ENCODE measurements around the gene PPIL1. TPM values are rescaled to one million over a fixed set of nuclear protein-coding genes. Genes with fewer than 3 reads are reported as not detected.

PPIL1 gene
- total and polyA plus RNA-seq, 2 donors (not counting 1 experiment from before 2014, with no cell fraction given), result 17.5 to 30.6 TPM

DNA sequence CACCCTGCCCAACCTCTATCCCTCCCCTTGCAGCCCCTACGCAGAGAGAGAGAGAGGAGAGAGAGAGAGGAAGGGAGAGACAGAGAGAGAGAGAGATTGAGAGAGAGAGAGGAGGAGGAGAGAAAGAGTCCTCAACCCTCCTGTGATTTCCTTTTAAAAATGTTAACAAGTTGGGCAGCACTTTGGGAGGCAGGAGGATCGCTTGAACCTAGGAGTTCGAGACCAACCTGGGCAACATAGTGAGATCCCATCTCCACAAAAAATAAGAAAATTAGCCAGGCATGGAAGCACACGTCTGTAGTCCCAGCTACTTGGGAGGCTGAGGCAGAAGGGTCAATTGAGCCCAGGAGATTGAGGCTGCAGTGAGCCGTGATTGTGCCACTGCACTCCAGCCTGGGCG, 65.4 kb downstream of the PPIL1 start:
- no peaks in the 10 kb centered on the region for H4K20me1 ChIP-seq (ENCODE audit: control insufficient read depth, extremely low read depth, insufficient read depth, low read length)
- H3K9ac ChIP-seq (ENCODE audit: insufficient read depth, low read length), result no peak overlapping the region
- no peaks in the 10 kb centered on the region for H3K4me1 ChIP-seq (ENCODE audit: control insufficient read depth, extremely low read depth, insufficient read depth, low read length)
- H3K9me3 ChIP-seq (ENCODE audit: control insufficient read depth, insufficient read depth, low read depth, low read length), result no peaks in the 10 kb centered on the region
- H3K27me3 ChIP-seq (ENCODE audit: control insufficient read depth, insufficient read depth, low read length), result peaks cover 20% of the 10 kb centered on the region
- no peak overlapping the region for H2AFZ ChIP-seq (ENCODE audit: low read length)
- no peak for TF ChIP-seq EZH2 (IDR thresholded peaks at IDR 0.05; ENCODE audit: low read length, missing control alignments)
- TF ChIP-seq, protein P1, sequence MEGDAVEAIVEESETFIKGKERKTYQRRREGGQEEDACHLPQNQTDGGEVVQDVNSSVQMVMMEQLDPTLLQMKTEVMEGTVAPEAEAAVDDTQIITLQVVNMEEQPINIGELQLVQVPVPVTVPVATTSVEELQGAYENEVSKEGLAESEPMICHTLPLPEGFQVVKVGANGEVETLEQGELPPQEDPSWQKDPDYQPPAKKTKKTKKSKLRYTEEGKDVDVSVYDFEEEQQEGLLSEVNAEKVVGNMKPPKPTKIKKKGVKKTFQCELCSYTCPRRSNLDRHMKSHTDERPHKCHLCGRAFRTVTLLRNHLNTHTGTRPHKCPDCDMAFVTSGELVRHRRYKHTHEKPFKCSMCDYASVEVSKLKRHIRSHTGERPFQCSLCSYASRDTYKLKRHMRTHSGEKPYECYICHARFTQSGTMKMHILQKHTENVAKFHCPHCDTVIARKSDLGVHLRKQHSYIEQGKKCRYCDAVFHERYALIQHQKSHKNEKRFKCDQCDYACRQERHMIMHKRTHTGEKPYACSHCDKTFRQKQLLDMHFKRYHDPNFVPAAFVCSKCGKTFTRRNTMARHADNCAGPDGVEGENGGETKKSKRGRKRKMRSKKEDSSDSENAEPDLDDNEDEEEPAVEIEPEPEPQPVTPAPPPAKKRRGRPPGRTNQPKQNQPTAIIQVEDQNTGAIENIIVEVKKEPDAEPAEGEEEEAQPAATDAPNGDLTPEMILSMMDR (conservative IDR thresholded peaks at IDR 0.05 in 1 of 2, IDR thresholded peaks at IDR 0.05 in 1 of 2; ENCODE audit: low read depth in 1 of 2, low read length in 2 of 2), result no peak
- no peaks in the 10 kb centered on the region for H3K79me2 ChIP-seq (ENCODE audit: control insufficient read depth, insufficient read depth, low read length)
- no peak overlapping the region for H3K4me3 ChIP-seq (replicated peaks in 1 of 4; ENCODE audit: control extremely low read depth in 1 of 4, insufficient read depth in 1 of 4, low read depth in 3 of 4, low read length in 4 of 4)
- DNase-seq (ENCODE audit: low read depth in 2 of 2), result no peak
- no peaks in the 10 kb centered on the region for H3K36me3 ChIP-seq (ENCODE audit: control insufficient read depth, insufficient read depth, low read length)
- no peak overlapping the region for H3K27ac ChIP-seq (ENCODE audit: insufficient read depth, low read length)
- H3K4me2 ChIP-seq (ENCODE audit: extremely low read depth, insufficient read depth, low read length), result no peak overlapping the region

DNA sequence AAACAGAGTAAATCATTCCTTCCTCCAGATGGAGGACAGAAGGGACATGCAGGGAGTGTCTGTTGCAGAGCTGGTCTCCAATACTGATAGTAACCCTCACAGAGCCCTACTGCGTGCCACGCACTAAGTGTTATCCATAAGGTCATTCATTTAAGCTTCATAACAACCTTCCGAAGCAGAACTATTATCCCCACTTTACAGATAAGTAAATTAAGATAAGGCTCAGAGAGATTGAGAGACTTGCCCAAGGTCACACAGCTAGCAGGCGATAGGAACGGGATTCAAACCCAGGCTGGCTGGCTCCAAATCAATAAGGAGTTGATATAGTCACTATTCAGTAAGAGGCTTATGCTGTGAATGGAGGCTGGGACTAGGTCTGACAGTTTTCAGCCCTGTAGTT, 66.0 kb downstream of the PPIL1 start:
- Histone ChIP-seq H3K79me2 (ENCODE audit: control insufficient read depth, insufficient read depth, low read length) (no peaks in the 10 kb centered on the region), H3K36me3 (ENCODE audit: control insufficient read depth, insufficient read depth, low read length) (no peaks in the 10 kb centered on the region), H3K9ac (ENCODE audit: insufficient read depth, low read length) (no peak overlapping the region), H2AFZ (ENCODE audit: low read length) (no peak overlapping the region), H4K20me1 (ENCODE audit: control insufficient read depth, extremely low read depth, insufficient read depth, low read length) (no peaks in the 10 kb centered on the region), H3K4me3 (replicated peaks in 1 of 4; ENCODE audit: control extremely low read depth in 1 of 4, insufficient read depth in 1 of 4, low read depth in 3 of 4, low read length in 4 of 4) (no peak overlapping the region), H3K4me1 (ENCODE audit: control insufficient read depth, extremely low read depth, insufficient read depth, low read length) (no peaks in the 10 kb centered on the region), H3K27ac (ENCODE audit: insufficient read depth, low read length) (no peak overlapping the region), H3K9me3 (ENCODE audit: control insufficient read depth, insufficient read depth, low read depth, low read length) (no peaks in the 10 kb centered on the region), H3K27me3 (ENCODE audit: control insufficient read depth, insufficient read depth, low read length) (peaks cover 18% of the 10 kb centered on the region), H3K4me2 (ENCODE audit: extremely low read depth, insufficient read depth, low read length) (no peak overlapping the region)
- no peak for DNase-seq (ENCODE audit: low read depth in 2 of 2)
- no peak for TF ChIP-seq EZH2 (IDR thresholded peaks at IDR 0.05; ENCODE audit: low read length, missing control alignments)
- TF ChIP-seq, protein P1 (conservative IDR thresholded peaks at IDR 0.05 in 1 of 2, IDR thresholded peaks at IDR 0.05 in 1 of 2; ENCODE audit: low read depth in 1 of 2, low read length in 2 of 2), result no peak

DNA sequence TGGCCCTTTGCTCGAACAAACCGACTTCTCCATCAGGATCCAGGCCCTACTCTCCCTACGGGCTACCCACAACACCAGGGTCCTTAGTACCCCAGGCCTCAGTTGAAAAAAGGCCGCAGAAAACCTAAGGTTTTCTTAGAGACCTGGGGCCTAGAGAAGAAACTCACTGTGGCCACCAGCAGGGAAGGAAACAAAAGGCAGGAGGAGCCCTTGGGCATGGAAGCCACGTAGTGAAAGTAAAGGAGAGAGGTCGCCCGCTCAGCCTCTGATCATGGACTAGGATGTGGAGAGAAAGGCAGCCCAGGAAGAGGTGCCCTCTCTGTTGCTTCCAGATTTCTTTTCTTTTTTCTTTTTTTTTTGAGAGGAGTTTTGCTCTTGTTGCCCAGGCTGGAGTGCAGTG, 66.9 kb downstream of the PPIL1 start:
- Histone ChIP-seq H3K9me3 (ENCODE audit: control insufficient read depth, insufficient read depth, low read depth, low read length) (no peaks in the 10 kb centered on the region), H3K4me3 (replicated peaks in 1 of 4; ENCODE audit: control extremely low read depth in 1 of 4, insufficient read depth in 1 of 4, low read depth in 3 of 4, low read length in 4 of 4) (no peak overlapping the region), H3K36me3 (ENCODE audit: control insufficient read depth, insufficient read depth, low read length) (no peaks in the 10 kb centered on the region), H3K4me1 (ENCODE audit: control insufficient read depth, extremely low read depth, insufficient read depth, low read length) (no peaks in the 10 kb centered on the region), H3K27ac (ENCODE audit: insufficient read depth, low read length) (no peak overlapping the region), H3K9ac (ENCODE audit: insufficient read depth, low read length) (no peak overlapping the region), H3K79me2 (ENCODE audit: control insufficient read depth, insufficient read depth, low read length) (no peaks in the 10 kb centered on the region), H4K20me1 (ENCODE audit: control insufficient read depth, extremely low read depth, insufficient read depth, low read length) (no peaks in the 10 kb centered on the region), H3K27me3 (ENCODE audit: control insufficient read depth, insufficient read depth, low read length) (peaks cover 18% of the 10 kb centered on the region), H3K4me2 (ENCODE audit: extremely low read depth, insufficient read depth, low read length) (no peak overlapping the region), H2AFZ (ENCODE audit: low read length) (no peak overlapping the region)
- DNase-seq (ENCODE audit: low read depth in 2 of 2), result no peak
- TF ChIP-seq EZH2 (IDR thresholded peaks at IDR 0.05; ENCODE audit: low read length, missing control alignments), result no peak
- TF ChIP-seq, protein P1 (conservative IDR thresholded peaks at IDR 0.05 in 1 of 2, IDR thresholded peaks at IDR 0.05 in 1 of 2; ENCODE audit: low read depth in 1 of 2, low read length in 2 of 2), result no peak

All from fibroblast of lung (primary cell).